ENCODE measurements around the gene TMEM63A. TPM values are rescaled to one million over a fixed set of nuclear protein-coding genes. Genes with fewer than 3 reads are reported as not detected.

The TMEM63A gene
- total RNA-seq, 4 donors from 2014 or later, result 6.3 to 19.5 (median 10.6) TPM

GRCh38 chr1:225862581-225862950 is 19.6 kb downstream of the TMEM63A start:
- no peak overlapping the region for H3K4me3 ChIP-seq
- ATAC-seq (no peak), DNase-seq (no peak)
- intact Hi-C loops (cut with DNase I; ENCODE audit: low total_unique reads) (no loop called here), in situ Hi-C loops (cut with MboI; ENCODE audit: low sequenced_read_pairs in 4 of 4) (loop anchor here in 1 of 4 donors (10.0 kb wide), 1 partner anchor 112 kb away; no protein-coding TSS in a partner anchor)
- no peaks in the 10 kb centered on the region for H3K27me3 ChIP-seq
- no peaks in the 10 kb centered on the region for H3K9me3 ChIP-seq
- TF ChIP-seq CTCF (IDR thresholded peaks at IDR 0.05 in 4 of 5, conservative IDR thresholded peaks at IDR 0.05 in 1 of 5) (no peak), POLR2A (IDR thresholded peaks at IDR 0.05) (no peak)
- H3K36me3 ChIP-seq, result peaks cover 0 to 80% of the 10 kb centered on the region in 2 donors
- no peaks in the 10 kb centered on the region for H3K4me1 ChIP-seq
- H3K27ac ChIP-seq, result no peak overlapping the region

GRCh38 chr1:225861834-225862580 is 20.2 kb downstream of the TMEM63A start:
- H3K27ac ChIP-seq, result no peak overlapping the region

GRCh38 chr1:225860876-225861441 is 21.2 kb downstream of the TMEM63A start:
- ATAC-seq (peak in 1 of 2 donors; percentile 4), DNase-seq (no peak)
- H3K4me1 ChIP-seq, result no peaks in the 10 kb centered on the region
- H3K27ac ChIP-seq, result no peak overlapping the region
- no peaks in the 10 kb centered on the region for H3K9me3 ChIP-seq
- no peak overlapping the region for H3K4me3 ChIP-seq
- TF ChIP-seq POLR2A (IDR thresholded peaks at IDR 0.05), result no peak
- no peak for TF ChIP-seq CTCF (IDR thresholded peaks at IDR 0.05 in 4 of 5, conservative IDR thresholded peaks at IDR 0.05 in 1 of 5)
- H3K36me3 ChIP-seq, result peaks cover 0 to 77% of the 10 kb centered on the region in 2 donors
- intact Hi-C loops (cut with DNase I; ENCODE audit: low total_unique reads), result no loop called here
- in situ Hi-C loops (cut with MboI; ENCODE audit: low sequenced_read_pairs in 4 of 4), result loop anchor here in 1 of 4 donors (10.0 kb wide), 1 partner anchor 114 kb away; no protein-coding TSS in a partner anchor
- no peaks in the 10 kb centered on the region for H3K27me3 ChIP-seq

More at GRCh38 chr1:225861834-225862580, 20.2 kb downstream of the TMEM63A start:
- no peak for TF ChIP-seq POLR2A (IDR thresholded peaks at IDR 0.05)
- TF ChIP-seq CTCF (IDR thresholded peaks at IDR 0.05 in 4 of 5, conservative IDR thresholded peaks at IDR 0.05 in 1 of 5), result no peak
- peaks cover 0 to 77% of the 10 kb centered on the region in 2 donors for H3K36me3 ChIP-seq
- no peak overlapping the region for H3K4me3 ChIP-seq
- ATAC-seq (no peak), DNase-seq (no peak)
- H3K27me3 ChIP-seq, result no peaks in the 10 kb centered on the region
- intact Hi-C loops (cut with DNase I; ENCODE audit: low total_unique reads) (no loop called here), in situ Hi-C loops (cut with MboI; ENCODE audit: low sequenced_read_pairs in 4 of 4) (loop anchor here in 1 of 4 donors (10.0 kb wide), 1 partner anchor 113 kb away; no protein-coding TSS in a partner anchor)
- no peaks in the 10 kb centered on the region for H3K4me1 ChIP-seq
- H3K9me3 ChIP-seq, result no peaks in the 10 kb centered on the region

GRCh38 chr1:225860107-225860506 is 22.1 kb downstream of the TMEM63A start:
- no peaks in the 10 kb centered on the region for H3K4me1 ChIP-seq
- ATAC-seq (no peak), DNase-seq (no peak)
- no peaks in the 10 kb centered on the region for H3K9me3 ChIP-seq
- H3K36me3 ChIP-seq, result peaks cover 0 to 70% of the 10 kb centered on the region in 2 donors
- in situ Hi-C loops (cut with MboI; ENCODE audit: low sequenced_read_pairs in 4 of 4), result loop anchor here in 1 of 4 donors (10.0 kb wide), 1 partner anchor 115 kb away; no protein-coding TSS in a partner anchor
- intact Hi-C loops (cut with DNase I; ENCODE audit: low total_unique reads), result no loop called here
- H3K27me3 ChIP-seq, result no peaks in the 10 kb centered on the region
- no peak overlapping the region for H3K27ac ChIP-seq
- TF ChIP-seq CTCF (IDR thresholded peaks at IDR 0.05 in 4 of 5, conservative IDR thresholded peaks at IDR 0.05 in 1 of 5), result no peak
- no peak for TF ChIP-seq POLR2A (IDR thresholded peaks at IDR 0.05)
- no peak overlapping the region for H3K4me3 ChIP-seq
